ENCODE results near the gene FAM9B.
"Not testable (repeated sequence)": the region's sequence is repeated elsewhere in the genome, so short reads cannot be mapped to it uniquely, and the experiment has no call there.

FAM9B gene

DNA sequence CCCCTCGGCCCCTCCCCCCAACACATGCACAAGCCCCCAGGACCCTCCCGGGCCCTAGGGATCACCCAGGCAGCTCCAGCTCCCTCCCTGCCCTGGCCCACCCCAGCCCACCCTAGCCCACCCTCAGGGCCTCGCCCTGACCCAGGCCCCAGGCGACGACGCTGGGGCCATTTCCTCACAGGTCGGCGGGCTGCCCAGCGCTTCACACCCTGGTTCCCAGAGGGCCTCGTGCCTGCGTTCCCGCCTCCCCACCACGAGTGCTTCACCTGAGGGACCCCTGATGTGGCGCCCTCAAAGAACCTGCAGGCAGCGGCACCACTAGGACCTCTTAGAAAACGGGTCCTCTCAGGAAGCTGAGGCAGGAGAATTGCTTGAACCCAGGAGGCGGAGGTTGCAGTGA lies 341 bp downstream of the FAM9B start:
- no peak overlapping the region for H3K27ac ChIP-seq
- TF ChIP-seq ZFX (IDR thresholded peaks at IDR 0.05; ENCODE audit: borderline replicate concordance), result no peak
- TF ChIP-seq, protein P1, sequence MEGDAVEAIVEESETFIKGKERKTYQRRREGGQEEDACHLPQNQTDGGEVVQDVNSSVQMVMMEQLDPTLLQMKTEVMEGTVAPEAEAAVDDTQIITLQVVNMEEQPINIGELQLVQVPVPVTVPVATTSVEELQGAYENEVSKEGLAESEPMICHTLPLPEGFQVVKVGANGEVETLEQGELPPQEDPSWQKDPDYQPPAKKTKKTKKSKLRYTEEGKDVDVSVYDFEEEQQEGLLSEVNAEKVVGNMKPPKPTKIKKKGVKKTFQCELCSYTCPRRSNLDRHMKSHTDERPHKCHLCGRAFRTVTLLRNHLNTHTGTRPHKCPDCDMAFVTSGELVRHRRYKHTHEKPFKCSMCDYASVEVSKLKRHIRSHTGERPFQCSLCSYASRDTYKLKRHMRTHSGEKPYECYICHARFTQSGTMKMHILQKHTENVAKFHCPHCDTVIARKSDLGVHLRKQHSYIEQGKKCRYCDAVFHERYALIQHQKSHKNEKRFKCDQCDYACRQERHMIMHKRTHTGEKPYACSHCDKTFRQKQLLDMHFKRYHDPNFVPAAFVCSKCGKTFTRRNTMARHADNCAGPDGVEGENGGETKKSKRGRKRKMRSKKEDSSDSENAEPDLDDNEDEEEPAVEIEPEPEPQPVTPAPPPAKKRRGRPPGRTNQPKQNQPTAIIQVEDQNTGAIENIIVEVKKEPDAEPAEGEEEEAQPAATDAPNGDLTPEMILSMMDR (IDR thresholded peaks at IDR 0.05), result no peak

DNA sequence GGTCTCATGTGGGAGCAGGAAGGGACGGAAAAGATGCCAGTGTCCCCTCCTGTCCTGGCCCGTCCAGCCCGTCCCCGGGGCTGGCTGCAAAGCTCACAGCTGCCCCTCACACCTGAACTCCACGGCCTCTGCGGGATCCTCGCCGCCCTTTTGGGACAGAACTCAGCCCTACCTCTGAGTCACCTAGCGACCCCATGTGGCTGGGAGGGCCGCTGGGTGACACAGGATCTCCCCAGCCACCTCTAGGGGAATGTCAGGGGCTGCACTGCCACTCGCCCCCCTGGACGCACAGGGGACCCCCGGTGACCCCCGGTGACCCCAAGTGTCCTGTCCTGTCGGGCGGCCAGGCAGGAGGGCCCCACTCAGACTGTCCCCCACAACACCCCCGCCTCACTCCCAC lies 748 bp downstream of the FAM9B start:
- TF ChIP-seq, protein P1 (IDR thresholded peaks at IDR 0.05), result no peak
- no peak for TF ChIP-seq ZFX (IDR thresholded peaks at IDR 0.05; ENCODE audit: borderline replicate concordance)

DNA sequence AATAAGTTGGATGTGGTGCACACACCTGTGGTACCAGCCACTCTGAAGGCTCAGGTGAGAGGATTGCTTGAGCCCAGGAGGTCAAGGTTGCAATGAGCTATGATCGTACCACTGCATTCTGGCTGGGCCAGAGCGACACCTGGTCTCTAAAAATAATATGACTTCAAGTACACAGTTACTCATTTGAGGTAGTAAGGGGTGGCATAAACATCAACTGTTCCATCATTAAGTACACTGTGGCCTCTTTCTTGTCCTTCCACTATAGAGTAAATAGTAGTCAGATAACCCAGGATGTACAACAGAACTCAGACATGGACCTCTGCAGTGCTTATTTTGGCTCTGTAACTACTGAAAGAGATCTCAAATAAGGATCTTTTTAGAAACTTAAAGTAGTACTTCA lies 10.6 kb downstream of the FAM9B start:
- no peak overlapping the region for H3K27ac ChIP-seq
- TF ChIP-seq, protein P1 (IDR thresholded peaks at IDR 0.05), result no peak
- TF ChIP-seq ZFX (IDR thresholded peaks at IDR 0.05; ENCODE audit: borderline replicate concordance), result no peak

More for the DNA sequence above, 748 bp downstream of the FAM9B start:
- H3K27ac ChIP-seq, result no peak overlapping the region

DNA sequence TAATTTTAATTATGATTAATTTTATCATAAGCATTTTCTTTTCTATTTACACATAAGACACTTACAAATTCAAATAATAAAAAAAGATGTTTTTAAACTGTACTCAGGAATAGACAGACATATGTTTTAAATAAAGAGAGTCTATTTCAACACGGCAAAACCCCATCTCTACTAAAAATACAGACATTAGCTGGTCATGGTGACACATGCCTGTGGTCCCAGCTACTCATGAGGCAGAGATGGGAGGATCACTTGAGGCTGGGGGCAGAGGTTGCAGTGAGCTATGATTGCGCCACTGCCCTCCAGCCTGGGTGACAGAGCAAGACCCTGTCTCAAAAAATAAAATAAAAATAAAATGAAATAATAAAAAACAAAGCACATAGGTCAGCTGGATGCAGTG lies 14.8 kb downstream of the FAM9B start:
- TF ChIP-seq, protein P1 (IDR thresholded peaks at IDR 0.05), result no peak
- H3K27ac ChIP-seq, result no peak overlapping the region

DNA sequence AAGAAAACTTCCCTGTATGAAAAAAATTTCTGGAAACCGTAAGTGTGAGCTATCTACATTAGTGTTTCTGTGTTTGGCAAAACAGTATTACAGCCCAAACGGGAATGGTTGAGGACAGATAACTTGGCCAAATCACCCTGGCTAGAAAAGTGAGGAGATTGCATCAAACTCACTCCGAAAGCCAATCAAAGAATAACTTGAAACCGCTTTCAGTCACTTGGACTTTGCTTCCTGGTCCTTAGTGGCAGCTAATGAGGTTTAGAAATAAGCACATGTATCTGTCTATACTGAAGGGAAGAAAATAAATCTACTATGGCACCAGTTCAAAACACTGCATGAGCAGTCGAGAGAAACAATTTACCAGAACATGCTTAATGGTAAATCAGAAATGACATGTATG lies 15.6 kb downstream of the FAM9B start:
- not testable (repeated sequence) for H3K27ac ChIP-seq

DNA sequence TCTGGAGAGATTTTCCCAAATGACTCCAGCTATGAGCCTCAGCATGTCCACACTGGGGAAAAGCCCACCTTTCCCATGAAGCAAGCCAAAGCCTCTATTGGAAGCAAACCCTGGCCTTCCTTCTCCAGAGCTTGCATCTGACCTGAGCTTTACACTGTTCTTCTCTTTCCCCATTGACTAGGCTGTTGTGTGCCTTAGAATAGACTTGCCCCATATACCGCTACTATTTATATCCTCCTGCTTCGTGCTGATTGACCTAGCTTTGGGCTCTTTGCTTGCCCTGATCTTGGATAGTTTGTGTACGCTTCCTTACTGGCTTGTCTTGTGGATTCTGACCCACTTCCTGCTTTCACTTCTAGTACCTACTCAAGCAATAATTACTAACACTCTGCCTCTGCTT lies 30.9 kb downstream of the FAM9B start:
- TF ChIP-seq ZFX (IDR thresholded peaks at IDR 0.05; ENCODE audit: borderline replicate concordance), result no peak
- TF ChIP-seq, protein P1 (IDR thresholded peaks at IDR 0.05), result no peak
- no peak overlapping the region for H3K27ac ChIP-seq

DNA sequence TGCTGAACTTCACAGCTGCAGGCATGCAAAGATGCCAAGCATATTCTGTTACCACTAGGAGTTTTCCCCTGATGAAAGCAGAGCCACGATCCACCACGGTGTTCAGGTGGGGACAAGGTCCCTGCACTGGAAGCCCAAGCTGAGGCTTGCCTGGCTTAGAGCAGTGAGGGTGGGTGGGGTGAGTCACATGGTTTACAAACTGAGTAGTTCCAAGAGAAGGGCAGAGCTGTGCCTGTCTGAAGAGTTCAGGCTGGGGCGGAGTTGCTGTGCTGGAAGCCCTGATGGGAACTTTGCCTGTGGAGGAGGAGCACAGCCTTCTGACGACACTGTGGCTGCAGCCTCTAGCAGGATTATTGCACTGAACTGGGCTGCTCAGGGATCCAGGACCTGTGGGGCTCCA lies 45.5 kb downstream of the FAM9B start:
- H3K27ac ChIP-seq, result no peak overlapping the region
- TF ChIP-seq, protein P1 (IDR thresholded peaks at IDR 0.05), result no peak
- no peak for TF ChIP-seq ZFX (IDR thresholded peaks at IDR 0.05; ENCODE audit: borderline replicate concordance)

DNA sequence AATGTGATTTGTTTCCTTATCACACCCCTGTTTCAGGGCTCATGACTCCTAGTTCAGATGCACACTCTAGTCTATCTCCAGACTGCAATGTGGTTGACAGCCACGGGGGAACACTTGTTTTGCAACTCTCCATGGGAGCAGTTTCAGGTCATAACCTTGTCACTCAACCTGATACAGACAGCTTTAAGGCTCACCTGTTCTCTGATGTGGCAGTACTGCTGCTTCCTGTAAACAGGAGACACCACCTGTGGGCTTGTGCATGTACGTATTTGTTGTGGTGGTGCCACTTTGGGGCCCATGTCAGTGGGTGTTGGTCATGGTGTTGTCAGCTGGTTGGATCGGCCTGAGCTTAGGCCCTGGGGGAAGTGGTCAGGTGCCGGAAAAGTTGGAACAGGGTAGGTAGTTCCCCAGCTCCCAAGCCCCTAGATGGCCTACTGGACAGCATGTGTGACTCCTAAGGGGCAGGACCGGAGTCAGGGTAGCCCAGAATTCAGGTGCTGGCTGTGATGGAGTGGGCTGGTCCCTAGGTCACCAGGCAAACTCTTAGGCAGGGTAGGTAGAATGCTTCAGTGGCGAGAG lies 46.2 kb downstream of the FAM9B start:
- H3K27ac ChIP-seq, result no peak overlapping the region
- no peak for TF ChIP-seq ZFX (IDR thresholded peaks at IDR 0.05; ENCODE audit: borderline replicate concordance)
- TF ChIP-seq, protein P1 (IDR thresholded peaks at IDR 0.05), result no peak

Measured in 22Rv1 (cell line).